CD4-positive, alpha-beta T cell treated with Interleukin-1 beta for 1 hour (primary cell): Measurements from ENCODE around the gene STX11.

Source experiments
- DNase-seq, 2 donors: peaks; one replicate each; pipeline ENCODE4 v3.0.0-alpha.2; 2020 to 2022

STX11 gene

GRCh38 chr6:144143878-144144277 lies 6.4 kb upstream of the STX11 start:
- DNase-seq: no peak

- DNase-seq: no peak
Measured at GRCh38 chr6:144144996-144145395, 5.3 kb upstream of the STX11 start.

DNA sequence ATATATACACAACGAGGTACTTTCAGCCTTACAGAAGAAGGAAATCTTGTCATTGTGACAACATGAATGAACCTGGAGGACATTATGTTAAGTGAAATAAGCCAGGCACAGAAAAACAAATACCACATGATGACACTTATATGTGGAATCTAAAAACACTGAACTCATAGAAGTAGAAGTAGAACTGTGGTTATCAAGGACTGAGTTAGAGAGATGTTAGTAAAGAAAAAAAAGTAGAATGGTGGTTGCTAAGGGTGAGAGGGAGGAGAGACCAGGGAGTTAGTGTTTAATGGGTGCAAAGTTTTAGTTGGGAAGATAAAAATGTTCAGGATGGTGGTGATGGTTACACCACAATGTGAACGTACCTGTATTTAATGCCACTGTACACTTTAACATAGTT lies 4.8 kb upstream of the STX11 start:
- DNase-seq: no peak

DNA sequence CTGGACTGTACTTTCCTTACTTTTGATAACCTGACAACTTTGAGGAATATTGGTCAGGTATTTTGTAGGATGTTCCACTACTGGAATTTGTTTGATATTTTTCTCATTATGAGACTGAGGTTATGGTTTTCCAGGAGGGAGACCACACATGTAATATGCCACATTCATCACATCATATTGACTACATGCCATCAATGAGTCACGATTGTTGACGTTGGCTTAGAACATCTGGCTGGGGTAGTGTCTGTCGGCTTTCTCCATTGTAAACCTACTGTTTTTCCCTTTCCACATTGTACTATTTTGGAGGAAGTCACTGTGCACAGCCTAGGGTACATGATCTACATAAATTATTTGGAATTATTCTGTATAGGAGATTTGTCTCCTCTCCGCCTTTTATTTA lies 1.4 kb upstream of the STX11 start:
- DNase-seq: no peak

DNA sequence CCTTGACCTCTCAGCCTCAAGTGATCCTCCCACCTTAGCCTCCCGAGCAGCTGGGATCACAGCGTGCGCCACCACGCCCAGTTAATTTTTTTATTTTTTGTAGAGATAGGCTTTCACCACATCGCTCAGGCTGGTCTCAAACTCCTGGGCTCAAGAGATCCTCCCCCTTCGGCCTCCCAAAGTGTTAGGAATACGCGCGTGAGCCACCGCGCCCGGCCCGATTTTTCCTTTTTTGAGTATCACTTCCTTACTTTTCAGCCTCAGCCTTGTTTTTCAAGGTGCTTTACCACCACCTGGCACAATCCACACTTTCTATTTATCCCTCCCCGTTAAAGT lies 791 bp upstream of the STX11 start:
- DNase-seq: no peak

GRCh38 chr6:144150710-144151657 lies 667 bp downstream of the STX11 start:
- peak; percentile 67 to 80 for DNase-seq

- DNase-seq: peak in 1 of 2 donors; percentile 40
Measured at GRCh38 chr6:144152334-144152900, 2.1 kb downstream of the STX11 start.

DNA sequence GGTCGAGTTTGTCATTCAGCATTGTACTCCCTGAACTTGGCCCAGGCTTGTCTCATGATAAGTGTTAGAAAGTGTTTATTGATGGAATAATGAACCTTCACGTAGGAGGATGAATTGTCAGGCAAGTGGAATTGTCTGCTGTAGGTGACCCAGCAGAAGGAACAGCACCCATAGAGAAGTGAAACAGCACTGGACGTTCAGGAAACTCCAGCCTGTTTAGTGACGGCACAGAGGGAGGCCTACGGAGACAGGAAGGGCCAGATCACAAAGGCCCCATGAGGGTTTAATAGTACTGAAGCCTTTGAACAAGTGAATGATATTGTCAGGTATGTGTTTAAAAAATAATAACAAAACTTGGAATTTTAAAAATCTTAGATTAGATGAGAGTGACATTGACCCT lies 2.9 kb downstream of the STX11 start:
- DNase-seq: peak in 1 of 2 donors; percentile 56

DNA sequence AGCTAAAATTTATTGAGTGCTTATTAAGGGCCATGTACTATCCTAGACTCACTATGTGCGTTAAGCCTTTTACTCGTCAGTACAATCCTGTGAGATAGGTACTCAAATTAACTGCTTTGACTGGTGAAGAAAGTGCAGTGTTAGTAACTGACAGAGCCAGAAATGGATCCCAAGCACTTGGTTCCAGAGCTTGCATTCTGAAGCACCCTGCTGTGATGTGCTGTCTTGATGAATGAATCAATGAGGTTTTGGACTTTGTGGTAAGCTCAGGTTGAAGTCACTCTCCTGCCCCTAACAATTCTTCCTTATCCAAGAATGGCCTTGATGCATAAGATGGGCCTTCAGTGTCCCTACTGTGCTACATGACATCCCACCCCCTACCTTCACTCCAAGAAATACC lies 3.7 kb downstream of the STX11 start:
- no peak for DNase-seq

DNA sequence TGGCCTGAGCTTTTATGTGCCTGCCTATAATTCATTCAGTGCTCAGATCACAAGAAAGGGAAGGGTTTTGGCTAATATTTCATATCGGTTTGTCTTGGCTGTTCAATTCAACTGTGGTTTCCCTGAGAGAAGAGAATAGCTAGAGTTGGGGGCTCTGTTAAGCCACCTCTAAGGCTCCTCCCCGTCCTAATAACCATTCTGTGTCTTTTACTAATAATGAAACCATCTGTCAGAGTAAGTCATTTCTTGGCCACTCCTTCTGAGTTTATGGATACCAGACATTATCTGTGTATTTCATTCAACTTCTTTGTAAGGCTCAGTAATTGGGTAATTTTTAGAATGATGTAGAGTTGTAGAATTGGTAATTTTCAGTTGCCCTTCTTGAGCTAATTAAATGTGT lies 5.2 kb downstream of the STX11 start:
- no peak for DNase-seq

- no peak for DNase-seq
Measured at GRCh38 chr6:144156338-144156737, 6.0 kb downstream of the STX11 start.

DNA sequence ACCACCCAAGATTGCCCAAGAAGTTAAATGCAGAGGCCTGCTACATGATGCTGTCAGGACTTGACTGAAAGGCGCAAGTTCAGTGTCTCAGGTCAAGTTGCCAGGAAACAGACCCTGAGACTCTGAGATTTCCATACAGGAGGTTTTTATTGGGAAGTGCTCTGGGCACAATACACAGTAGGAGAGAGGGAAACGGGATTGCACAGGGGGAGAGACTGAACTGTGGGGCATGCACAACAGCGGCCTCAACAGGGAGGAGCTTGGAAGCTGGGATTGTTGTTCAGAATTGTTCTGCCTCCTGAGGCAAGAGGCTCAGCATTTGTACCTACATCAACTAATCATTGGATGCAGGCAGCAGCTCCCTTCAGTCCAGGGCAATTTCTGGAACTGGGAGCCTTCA lies 6.7 kb downstream of the STX11 start:
- DNase-seq: no peak

GRCh38 chr6:144158133-144158532 lies 7.8 kb downstream of the STX11 start:
- no peak for DNase-seq

DNA sequence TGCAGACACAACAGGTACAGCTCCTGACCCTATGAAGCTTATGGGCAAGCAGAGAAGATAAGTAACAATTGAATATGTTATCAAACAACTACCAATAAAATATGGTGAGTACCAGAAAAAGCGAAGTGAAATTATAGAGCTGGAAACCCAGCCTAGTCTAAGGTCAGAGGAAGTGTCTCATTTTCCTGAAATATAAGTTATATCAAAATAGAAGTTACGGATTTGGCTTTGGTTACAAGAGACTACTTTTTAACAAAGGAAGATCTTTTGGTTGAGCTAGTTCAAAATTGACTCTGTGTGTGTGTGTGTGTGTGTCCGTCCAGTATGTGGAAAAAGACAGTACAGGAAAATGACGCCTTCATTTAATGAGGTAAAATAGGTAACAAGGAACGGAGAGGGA lies 8.9 kb downstream of the STX11 start:
- DNase-seq: no peak

GRCh38 chr6:144159742-144160141 lies 9.4 kb downstream of the STX11 start:
- peak in 1 of 2 donors; percentile 30 for DNase-seq

DNA sequence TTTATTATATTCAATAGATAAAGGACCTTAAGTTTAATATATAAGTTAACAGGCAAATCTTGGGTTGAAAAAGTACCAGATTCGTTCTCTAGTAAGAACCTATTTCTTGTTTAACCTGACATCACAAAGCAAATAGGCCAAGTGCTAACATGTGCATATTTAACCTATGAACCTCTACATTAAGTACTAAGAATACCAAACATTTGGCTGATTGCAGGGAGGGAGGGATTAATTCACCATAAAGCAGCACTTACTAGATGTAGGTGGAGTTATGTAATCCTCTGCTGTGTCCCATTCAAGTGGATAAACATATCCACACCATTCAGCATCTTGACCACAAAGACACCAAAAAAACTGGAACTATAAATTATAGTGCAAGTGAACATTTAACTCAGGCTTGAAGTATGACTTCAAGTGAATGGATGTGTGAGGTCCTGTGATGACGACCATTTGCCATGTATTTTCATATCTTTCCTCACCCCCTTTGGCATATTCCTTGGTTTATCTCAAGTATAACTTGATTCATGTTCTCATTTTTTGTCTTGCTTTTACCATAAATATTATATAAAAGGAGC lies 10.2 kb downstream of the STX11 start:
- DNase-seq: no peak

DNA sequence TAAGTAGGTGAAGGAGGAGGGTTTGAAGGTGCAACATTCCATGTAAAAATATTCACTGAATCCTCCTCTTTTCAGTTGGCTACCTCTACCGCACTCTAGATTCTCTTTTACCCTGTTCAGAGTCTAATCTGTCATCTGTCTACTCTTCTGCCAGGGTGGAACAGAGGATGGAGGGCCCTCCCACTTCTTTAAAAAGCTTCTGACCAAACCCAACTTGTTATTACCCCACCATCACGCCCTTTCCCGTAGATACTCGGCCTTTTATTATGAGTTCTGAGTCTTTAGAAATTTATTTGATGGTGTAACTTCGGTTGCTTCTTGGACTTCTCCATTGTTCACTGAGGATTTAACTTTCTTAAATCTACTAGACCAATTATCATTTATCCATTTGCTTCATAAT lies 11.7 kb downstream of the STX11 start:
- no peak for DNase-seq

- DNase-seq: no peak
Measured at GRCh38 chr6:144162977-144163376, 12.7 kb downstream of the STX11 start.

DNA sequence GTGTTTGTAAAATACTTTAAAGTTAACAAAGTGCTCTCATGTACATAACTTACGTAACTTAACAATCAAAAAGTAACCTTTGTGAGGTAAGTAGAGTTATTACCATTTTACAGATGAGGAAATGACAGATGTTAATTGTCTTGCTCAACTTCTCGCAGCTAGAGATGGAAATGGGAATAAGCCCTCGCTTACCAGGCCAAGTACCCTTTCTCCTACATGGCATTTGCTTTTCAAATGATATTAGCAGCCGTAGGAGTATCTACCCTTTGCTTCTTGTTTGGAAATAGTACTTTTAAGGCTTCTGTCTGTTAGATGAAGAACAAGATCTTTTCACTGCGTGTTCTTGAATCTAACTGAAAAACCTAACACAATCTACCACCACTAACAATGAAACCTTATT lies 15.5 kb downstream of the STX11 start:
- DNase-seq: no peak

GRCh38 chr6:144170044-144170443 lies 19.7 kb downstream of the STX11 start:
- DNase-seq: no peak

- DNase-seq: no peak
Measured at GRCh38 chr6:144171406-144171805, 21.1 kb downstream of the STX11 start.

DNA sequence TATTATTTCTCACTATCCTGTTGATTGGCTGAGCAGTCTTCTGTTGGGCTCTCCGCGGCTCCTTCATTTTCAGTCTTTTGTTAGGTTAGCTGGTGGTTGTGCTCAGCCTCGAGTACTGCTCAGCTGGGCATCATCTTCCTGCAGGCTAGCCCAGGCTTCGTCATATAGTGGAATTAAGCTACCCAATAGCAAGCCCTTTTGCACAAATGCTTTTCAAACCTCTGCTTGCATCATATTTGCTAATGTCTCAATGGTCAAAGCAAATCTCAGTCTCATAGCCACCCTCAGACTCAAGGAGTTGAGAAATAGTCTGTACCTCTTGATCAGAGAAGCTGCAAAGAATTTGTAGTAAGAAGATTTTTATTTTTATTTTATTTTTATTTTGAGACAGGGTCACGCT lies 23.7 kb downstream of the STX11 start:
- no peak for DNase-seq

DNA sequence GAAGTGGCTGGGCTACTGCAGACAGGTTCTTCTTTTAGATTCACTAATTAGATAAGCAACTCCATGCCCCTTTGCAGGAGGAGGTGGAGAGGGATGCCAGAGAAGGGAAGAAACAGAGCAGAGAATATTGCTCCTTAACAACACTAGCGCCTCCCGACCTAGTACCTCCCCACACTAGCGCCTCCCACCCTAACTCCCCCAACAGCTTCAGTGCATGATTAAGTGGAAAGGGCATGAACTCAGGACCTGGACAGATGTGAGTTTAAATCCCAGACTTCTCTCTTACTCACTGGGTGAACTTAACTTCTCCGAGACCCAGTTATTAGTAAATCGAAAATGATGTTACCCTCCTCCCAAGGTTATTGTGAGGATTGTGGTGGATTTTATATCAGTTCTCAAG lies 25.7 kb downstream of the STX11 start:
- DNase-seq: no peak

- no peak for DNase-seq
Measured at GRCh38 chr6:144177726-144178125, 27.4 kb downstream of the STX11 start.
